BE2C (cell line): ENCODE results near the gene ZNF554.
"Not testable (repeated sequence)": the region's sequence is repeated elsewhere in the genome, so short reads cannot be mapped to it uniquely, and the experiment has no call there.

Experiments used
- DNase-seq: peaks from one replicate; pipeline ENCODE4 v3.0.0-alpha.2; 2020
- H3K27me3 ChIP-seq: fragments of 250-450 bp; sonication (Bioruptor Pico); 2 replicates; pipeline ENCODE4 v1.5.1; 2020; ENCODE audit warnings: mild to moderate bottlenecking
- H3K36me3 ChIP-seq: fragments of 250-450 bp; sonication (Bioruptor Pico); 2 replicates; pipeline ENCODE4 v1.5.1; 2020; ENCODE audit warnings: mild to moderate bottlenecking
- H3K4me1 ChIP-seq: fragments of 250-450 bp; sonication (Bioruptor Pico); 2 replicates; pipeline ENCODE4 v1.5.1; 2020
- H3K4me3 ChIP-seq: 2 replicates; pipeline ENCODE4 v1.5.1; 2011; ENCODE audit warnings: low read depth, low read length
- H3K9me3 ChIP-seq: fragments of 250-450 bp; sonication (Bioruptor Pico); 2 replicates; pipeline ENCODE4 v1.5.1; 2020
- CTCF ChIP-seq: IDR thresholded peaks from 2 replicates; pipeline ENCODE4 v1.5.1; 2012; ENCODE audit warnings: mild to moderate bottlenecking, low read depth, low read length

The ZNF554 gene

DNA sequence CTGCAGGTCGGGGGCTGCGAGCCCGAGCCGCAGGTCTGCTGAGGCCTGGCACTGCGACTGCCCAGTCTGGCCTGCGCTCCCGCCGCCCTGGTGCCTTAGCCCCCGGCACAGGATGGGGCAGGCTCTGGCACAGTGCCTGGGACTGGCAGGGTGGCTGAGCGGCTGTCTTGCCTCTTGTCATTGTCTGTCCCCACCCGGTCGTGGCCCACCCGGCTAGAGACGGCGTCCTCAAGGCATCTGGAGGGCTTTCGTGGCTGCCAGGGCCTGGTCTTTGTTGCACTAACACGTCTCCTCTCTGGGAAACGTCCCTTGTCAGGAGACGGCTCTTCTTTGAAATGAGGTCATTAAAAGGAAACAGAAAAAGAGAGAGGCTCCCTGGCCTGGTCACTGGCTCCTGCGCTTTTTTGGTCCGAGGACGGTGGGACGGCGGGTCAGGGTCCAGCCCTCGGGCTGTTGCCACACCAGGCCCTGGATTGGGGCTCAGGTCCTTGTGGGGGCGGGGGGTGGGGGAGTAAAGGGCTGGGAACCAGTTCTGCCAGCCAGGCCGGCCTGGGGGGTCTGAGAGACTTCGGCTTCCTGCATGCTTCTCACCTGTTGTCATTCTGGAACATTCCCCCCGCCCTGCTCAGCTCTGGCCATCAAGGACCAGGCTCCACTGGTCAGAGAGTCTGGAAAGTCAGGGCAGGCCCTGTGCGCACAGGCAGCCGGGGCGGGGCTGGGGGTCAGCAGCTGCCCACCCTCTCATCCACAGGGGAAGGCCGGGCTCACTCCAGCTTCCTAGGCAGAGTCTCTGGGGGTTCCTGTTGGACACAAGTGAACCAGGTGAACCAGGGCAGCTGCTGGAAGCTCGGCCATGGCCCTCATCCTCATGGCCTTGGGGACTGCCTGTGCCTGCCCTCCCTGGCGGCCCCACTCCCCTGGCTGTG is 6.2 kb upstream of the ZNF554 start:
- Histone ChIP-seq H3K4me3 (no peak overlapping the region), H3K9me3 (no peaks in the 10 kb centered on the region), H3K4me1 (no peaks in the 10 kb centered on the region), H3K27me3 (no peaks in the 10 kb centered on the region), H3K36me3 (peaks cover 49% of the 10 kb centered on the region)
- DNase-seq, result no peak
- TF ChIP-seq CTCF, result no peak

DNA sequence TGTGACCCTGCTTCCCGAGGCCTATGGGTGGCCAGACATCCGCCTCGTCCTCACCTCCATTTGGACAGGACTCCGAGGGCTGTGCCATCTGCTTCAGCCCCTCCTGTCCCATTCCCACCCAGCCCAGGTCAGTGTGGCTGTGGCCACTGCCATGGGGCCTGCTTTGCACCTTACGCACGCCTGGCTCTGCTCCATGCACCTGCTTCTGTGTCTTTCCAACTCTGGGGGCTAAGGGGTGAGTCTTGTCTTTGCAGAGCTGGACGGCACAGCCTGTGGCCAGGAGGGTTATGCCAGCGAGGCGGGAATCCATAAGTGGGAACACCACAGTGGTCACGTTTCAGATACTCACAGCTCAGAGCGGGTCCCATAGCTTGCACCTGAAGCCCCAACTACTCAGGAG is 5.2 kb upstream of the ZNF554 start:
- no peaks in the 10 kb centered on the region for H3K9me3 ChIP-seq
- no peaks in the 10 kb centered on the region for H3K27me3 ChIP-seq
- DNase-seq, result no peak
- peaks cover 40% of the 10 kb centered on the region for H3K36me3 ChIP-seq
- no peaks in the 10 kb centered on the region for H3K4me1 ChIP-seq
- H3K4me3 ChIP-seq, result no peak overlapping the region
- TF ChIP-seq CTCF, result no peak

DNA sequence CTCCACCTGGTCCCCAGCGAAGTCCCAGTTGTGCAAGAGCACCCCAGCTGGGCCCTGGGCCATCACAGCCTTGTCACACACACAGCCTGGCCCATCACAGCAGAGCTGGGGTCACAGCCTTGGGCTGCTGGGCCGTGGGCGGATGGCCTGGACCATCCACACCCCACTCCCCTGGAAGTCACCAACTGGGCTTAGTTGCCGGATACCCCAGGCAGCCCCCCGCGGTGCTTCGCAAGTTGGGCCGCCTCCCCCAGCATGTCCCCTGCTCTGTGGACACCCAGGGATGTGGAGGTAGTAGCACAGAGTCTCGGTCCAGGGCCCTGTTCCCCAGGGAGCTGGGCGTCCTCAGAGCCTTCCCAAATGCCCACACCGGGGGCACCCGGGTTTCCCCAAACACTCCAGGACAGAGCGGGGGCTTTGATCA is 4.5 kb upstream of the ZNF554 start:
- Histone ChIP-seq H3K27me3 (no peaks in the 10 kb centered on the region), H3K4me3 (no peak overlapping the region), H3K4me1 (no peaks in the 10 kb centered on the region), H3K36me3 (peaks cover 32% of the 10 kb centered on the region), H3K9me3 (no peaks in the 10 kb centered on the region)
- DNase-seq, result no peak
- no peak for TF ChIP-seq CTCF

DNA sequence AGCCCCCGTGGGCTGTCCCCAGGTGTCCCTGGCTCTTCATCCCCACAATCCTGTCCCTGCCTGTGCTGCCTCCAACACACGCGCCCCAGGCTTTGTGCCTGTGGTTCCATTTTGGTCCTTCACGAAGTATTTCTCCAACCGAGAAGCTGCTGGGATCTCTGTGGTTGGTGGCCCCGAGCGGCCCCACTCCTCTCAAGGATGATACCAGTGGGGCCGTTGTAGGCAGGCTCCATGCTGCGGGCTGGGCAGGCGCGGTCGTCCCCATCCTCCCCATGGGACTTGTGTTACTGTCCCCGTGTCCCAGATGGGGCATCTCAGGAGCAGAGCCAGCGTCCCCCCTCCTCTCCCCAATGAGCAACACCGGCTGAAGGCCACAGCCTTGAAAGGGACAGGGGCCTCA is 3.7 kb upstream of the ZNF554 start:
- Histone ChIP-seq H3K9me3 (no peaks in the 10 kb centered on the region), H3K4me1 (no peaks in the 10 kb centered on the region), H3K36me3 (peaks cover 25% of the 10 kb centered on the region), H3K27me3 (no peaks in the 10 kb centered on the region), H3K4me3 (no peak overlapping the region)
- no peak for DNase-seq
- no peak for TF ChIP-seq CTCF

GRCh38 chr19:2816641-2817040 is 3.0 kb upstream of the ZNF554 start:
- no peaks in the 10 kb centered on the region for H3K27me3 ChIP-seq
- H3K4me1 ChIP-seq, result no peaks in the 10 kb centered on the region
- DNase-seq, result no peak
- no peaks in the 10 kb centered on the region for H3K9me3 ChIP-seq
- no peak for TF ChIP-seq CTCF
- H3K4me3 ChIP-seq, result no peak overlapping the region
- H3K36me3 ChIP-seq, result peaks cover 24% of the 10 kb centered on the region

DNA sequence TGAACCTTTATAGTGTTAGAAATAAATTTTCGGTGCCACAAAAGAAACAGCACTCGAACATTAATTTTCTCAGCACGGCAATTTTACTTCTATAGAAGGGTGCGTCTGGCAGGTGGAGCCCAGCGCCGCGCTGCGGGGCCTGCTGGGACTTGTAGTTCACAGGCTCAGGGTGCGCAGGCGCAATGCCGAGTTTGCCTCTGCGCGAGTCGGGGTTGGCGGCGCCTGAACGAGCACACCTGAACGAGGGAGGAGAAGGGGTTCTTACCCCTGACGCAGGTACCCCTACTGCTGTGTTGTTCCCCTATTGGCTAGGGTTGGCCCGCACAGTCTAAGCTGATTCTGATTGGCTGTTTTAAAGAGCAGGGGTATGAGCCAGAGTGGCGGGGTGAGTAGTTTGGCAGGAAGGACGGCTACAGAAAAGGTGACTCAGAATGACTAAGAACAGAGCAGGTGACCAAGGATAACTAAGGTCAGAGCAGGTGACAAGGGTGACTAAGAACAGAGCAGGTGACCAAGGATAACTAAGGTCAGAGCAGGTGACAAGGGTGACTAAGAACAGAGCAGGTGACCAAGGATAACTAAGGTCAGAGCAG is 2.3 kb upstream of the ZNF554 start:
- not testable (repeated sequence) for H3K9me3 ChIP-seq, H3K4me3 ChIP-seq, H3K27me3 ChIP-seq, DNase-seq, H3K4me1 ChIP-seq
- peaks cover 19% of the 10 kb centered on the region for H3K36me3 ChIP-seq
